ENCODE data around the gene IPO4. TPM values are rescaled to one million over a fixed set of nuclear protein-coding genes. Genes with fewer than 3 reads are reported as not detected.
A peak's percentile ranks its signal among the peaks of the same experiment; 100 is the strongest.

The IPO4 gene
- total and polyA plus RNA-seq, 2 of the 13 experiments (the other 11 are each of a cell fraction or from before 2014, with no cell fraction given): 39.0 to 179 TPM

DNA sequence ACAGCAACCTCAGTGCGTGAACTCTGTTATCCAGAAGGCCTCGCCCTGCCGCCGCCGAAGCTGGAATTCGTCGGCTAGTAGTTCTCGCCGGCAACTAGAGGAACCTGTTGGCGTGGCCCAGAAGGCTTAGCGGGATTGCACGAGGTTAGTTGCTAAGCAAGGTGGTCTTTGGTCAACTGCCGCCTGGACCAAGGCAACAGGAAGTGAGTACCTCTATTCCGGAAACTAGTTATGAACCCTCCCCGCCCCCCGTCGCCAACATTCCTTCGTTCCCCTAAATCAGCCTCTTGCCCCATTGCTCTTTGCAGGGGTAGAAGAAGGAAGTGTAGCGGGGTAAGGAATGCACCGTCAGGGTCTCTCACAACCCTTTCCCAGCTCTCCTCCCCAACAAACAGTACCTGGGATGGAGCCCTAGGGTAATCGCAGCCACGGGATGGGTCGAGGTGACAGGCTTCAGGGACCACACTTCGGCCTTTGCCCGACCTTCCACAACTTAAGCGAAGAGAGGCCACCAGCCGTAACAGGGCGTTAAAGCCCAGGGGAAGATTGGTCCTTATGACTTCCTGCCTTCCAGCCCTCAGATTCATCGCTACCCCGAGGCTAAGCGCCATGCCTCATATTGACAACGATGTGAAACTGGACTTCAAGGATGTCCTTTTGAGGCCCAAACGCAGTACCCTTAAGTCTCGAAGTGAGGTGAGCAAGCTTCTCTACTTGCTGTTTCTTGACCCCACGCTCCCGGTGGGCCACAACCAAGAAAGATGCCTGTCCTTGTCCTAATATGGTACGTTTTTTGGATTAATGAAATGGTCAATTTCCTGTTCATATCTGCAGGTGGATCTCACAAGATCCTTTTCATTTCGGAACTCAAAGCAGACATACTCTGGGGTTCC lies 44.3 kb upstream of the IPO4 start, which contains the start of gene GMPR2 (continued):
- TF ChIP-seq, protein P1, sequence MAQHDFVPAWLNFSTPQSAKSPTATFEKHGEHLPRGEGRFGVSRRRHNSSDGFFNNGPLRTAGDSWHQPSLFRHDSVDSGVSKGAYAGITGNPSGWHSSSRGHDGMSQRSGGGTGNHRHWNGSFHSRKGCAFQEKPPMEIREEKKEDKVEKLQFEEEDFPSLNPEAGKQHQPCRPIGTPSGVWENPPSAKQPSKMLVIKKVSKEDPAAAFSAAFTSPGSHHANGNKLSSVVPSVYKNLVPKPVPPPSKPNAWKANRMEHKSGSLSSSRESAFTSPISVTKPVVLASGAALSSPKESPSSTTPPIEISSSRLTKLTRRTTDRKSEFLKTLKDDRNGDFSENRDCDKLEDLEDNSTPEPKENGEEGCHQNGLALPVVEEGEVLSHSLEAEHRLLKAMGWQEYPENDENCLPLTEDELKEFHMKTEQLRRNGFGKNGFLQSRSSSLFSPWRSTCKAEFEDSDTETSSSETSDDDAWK (CRISPR knock-in tag; IDR thresholded peaks at IDR 0.05): no peak
- TF ChIP-seq HNRNPLL (IDR thresholded peaks at IDR 0.05; ENCODE audit: low read depth, low read length, poor library complexity, severe bottlenecking) (peak; percentile 51), ISX (CRISPR knock-in tag; conservative IDR thresholded peaks at IDR 0.05) (peak; percentile 67; the same call in 1 of the 2 replicates), ZNF607 (CRISPR knock-in tag; IDR thresholded peaks at IDR 0.05; ENCODE audit: borderline replicate concordance) (peak; percentile 52; the same call in 1 of the 2 replicates), ZFP37 (CRISPR knock-in tag; IDR thresholded peaks at IDR 0.05; ENCODE audit: borderline replicate concordance) (no peak), SIX4 (CRISPR knock-in tag; IDR thresholded peaks at IDR 0.05) (peak; percentile 32; the same call in 1 of the 2 replicates), RAD21 (CRISPR knock-in tag; IDR thresholded peaks at IDR 0.05) (peak; percentile 49; the same call in 1 of the 2 replicates), ZNF772 (CRISPR knock-in tag; IDR thresholded peaks at IDR 0.05) (no peak; the same call in 1 of the 2 replicates), FOXJ3 (CRISPR knock-in tag; IDR thresholded peaks at IDR 0.05; ENCODE audit: borderline replicate concordance) (peak; percentile 92), ZNF589 (CRISPR knock-in tag; conservative IDR thresholded peaks at IDR 0.05) (no peak; the same call in none of the 2 replicates), POGZ (CRISPR knock-in tag; IDR thresholded peaks at IDR 0.05) (peak; percentile 78), ZNF264 (CRISPR knock-in tag; IDR thresholded peaks at IDR 0.05) (peak; percentile 90), HDAC6 (IDR thresholded peaks at IDR 0.05; ENCODE audit: low read depth, low read length) (no peak), MAX (IDR thresholded peaks at IDR 0.05) (no peak), ZFP1 (CRISPR knock-in tag; IDR thresholded peaks at IDR 0.05) (peak; percentile 19), ZNF230 (CRISPR knock-in tag; IDR thresholded peaks at IDR 0.05) (peak; percentile 87; the same call in 1 of the 2 replicates), HOXA5 (CRISPR knock-in tag; IDR thresholded peaks at IDR 0.05) (peak; percentile 96), TEAD2 (CRISPR knock-in tag; IDR thresholded peaks at IDR 0.05) (peak; percentile 93), ZNF83 (CRISPR knock-in tag; IDR thresholded peaks at IDR 0.05; ENCODE audit: borderline replicate concordance) (no peak)
- TF ChIP-seq, protein P2, sequence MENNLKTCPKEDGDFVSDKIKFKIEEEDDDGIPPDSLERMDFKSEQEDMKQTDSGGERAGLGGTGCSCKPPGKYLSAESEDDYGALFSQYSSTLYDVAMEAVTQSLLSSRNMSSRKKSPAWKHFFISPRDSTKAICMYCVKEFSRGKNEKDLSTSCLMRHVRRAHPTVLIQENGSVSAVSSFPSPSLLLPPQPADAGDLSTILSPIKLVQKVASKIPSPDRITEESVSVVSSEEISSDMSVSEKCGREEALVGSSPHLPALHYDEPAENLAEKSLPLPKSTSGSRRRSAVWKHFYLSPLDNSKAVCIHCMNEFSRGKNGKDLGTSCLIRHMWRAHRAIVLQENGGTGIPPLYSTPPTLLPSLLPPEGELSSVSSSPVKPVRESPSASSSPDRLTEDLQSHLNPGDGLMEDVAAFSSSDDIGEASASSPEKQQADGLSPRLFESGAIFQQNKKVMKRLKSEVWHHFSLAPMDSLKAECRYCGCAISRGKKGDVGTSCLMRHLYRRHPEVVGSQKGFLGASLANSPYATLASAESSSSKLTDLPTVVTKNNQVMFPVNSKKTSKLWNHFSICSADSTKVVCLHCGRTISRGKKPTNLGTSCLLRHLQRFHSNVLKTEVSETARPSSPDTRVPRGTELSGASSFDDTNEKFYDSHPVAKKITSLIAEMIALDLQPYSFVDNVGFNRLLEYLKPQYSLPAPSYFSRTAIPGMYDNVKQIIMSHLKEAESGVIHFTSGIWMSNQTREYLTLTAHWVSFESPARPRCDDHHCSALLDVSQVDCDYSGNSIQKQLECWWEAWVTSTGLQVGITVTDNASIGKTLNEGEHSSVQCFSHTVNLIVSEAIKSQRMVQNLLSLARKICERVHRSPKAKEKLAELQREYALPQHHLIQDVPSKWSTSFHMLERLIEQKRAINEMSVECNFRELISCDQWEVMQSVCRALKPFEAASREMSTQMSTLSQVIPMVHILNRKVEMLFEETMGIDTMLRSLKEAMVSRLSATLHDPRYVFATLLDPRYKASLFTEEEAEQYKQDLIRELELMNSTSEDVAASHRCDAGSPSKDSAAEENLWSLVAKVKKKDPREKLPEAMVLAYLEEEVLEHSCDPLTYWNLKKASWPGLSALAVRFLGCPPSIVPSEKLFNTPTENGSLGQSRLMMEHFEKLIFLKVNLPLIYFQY (CRISPR knock-in tag; IDR thresholded peaks at IDR 0.05; ENCODE audit: borderline replicate concordance): peak; percentile 74; the same call in 1 of the 2 replicates
- TF ChIP-seq, protein P3, sequence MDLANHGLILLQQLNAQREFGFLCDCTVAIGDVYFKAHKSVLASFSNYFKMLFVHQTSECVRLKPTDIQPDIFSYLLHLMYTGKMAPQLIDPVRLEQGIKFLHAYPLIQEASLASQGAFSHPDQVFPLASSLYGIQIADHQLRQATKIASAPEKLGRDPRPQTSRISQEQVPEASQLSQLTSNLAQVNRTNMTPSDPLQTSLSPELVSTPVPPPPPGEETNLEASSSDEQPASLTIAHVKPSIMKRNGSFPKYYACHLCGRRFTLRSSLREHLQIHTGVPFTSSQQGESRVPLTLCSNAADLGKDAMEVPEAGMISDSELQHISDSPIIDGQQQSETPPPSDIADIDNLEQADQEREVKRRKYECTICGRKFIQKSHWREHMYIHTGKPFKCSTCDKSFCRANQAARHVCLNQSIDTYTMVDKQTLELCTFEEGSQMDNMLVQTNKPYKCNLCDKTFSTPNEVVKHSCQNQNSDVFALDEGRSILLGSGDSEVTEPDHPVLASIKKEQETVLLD (CRISPR knock-in tag; IDR thresholded peaks at IDR 0.05; ENCODE audit: low read depth): no peak
- TF ChIP-seq, protein P4, sequence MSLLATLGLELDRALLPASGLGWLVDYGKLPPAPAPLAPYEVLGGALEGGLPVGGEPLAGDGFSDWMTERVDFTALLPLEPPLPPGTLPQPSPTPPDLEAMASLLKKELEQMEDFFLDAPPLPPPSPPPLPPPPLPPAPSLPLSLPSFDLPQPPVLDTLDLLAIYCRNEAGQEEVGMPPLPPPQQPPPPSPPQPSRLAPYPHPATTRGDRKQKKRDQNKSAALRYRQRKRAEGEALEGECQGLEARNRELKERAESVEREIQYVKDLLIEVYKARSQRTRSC (CRISPR knock-in tag; IDR thresholded peaks at IDR 0.05; ENCODE audit: low read depth): peak; percentile 87; the same call in 1 of the 2 replicates

All from HepG2 (cell line).